Panc1 (cell line): ENCODE data around the gene SEPTIN2. TPM values are rescaled to one million over a fixed set of nuclear protein-coding genes. Genes with fewer than 3 reads are reported as not detected.
A peak's percentile ranks its signal among the peaks of the same experiment; 100 is the strongest.

Experiments
- ATAC-seq: fragments of 200-7000 bp; cut with Tn5 transposase; 2 replicates; pipeline ENCODE4 v1.9.1; 2020; ENCODE audit warnings: mild to moderate bottlenecking, moderate library complexity
- BruUV-seq: library from RNA; stranded (reverse); fragments of 400-500 nt; replicated peaks from 2 replicates; lab custom pipeline; 2021; lab: Mats Ljungman, UMichigan
- CTCF ChIA-PET: fragments of 300-600 bp; sonication (Branson Sonifier 250); formaldehyde crosslinking; loops from one replicate; lab custom pipeline; 2022; ENCODE audit warnings: antibody characterized with exemption; lab: Charles Lee
- POLR2A ChIA-PET: fragments of 300-600 bp; sonication (Branson Sonifier 250); formaldehyde crosslinking; loops from one replicate; lab custom pipeline; 2022; ENCODE audit warnings: antibody characterized with exemption; lab: Charles Lee
- DNase-seq: peaks from one replicate; pipeline ENCODE4 v3.0.0-alpha.2; 2010; ENCODE audit warnings: low read depth, low spot score
- H3K27ac ChIP-seq: 2 replicates; pipeline ENCODE4 v1.5.1; 2011; ENCODE audit warnings: mild to moderate bottlenecking, low read length, inconsistent platforms
- H3K27me3 ChIP-seq: fragments of 200-500 bp; sonication (Bioruptor generic); 2 replicates; pipeline ENCODE4 v1.6.0; 2014; ENCODE audit warnings: low read length, inconsistent platforms; ENCODE audit not compliant: control insufficient read depth, insufficient read depth
- H3K36me3 ChIP-seq: fragments of 200-500 bp; sonication (Bioruptor generic); 2 replicates; pipeline ENCODE4 v1.5.1; 2014; ENCODE audit warnings: inconsistent platforms, mild to moderate bottlenecking, low read length, moderate library complexity; ENCODE audit not compliant: control insufficient read depth, insufficient read depth
- H3K4me1 ChIP-seq: 2 replicates; pipeline ENCODE4 v1.5.1; 2011; ENCODE audit warnings: inconsistent platforms, mild to moderate bottlenecking, low read length, moderate library complexity; ENCODE audit not compliant: control insufficient read depth, insufficient read depth
- H3K4me3 ChIP-seq, 2 experiments: 2 replicates each; pipeline ENCODE4 v1.5.1; 2011 to 2012; ENCODE audit warnings: low read depth in 2 of 2, low read length in 2 of 2, mild to moderate bottlenecking in 2 of 2, inconsistent platforms in 1 of 2, moderate library complexity in 1 of 2
- H3K9me3 ChIP-seq: fragments of 200-500 bp; sonication (Bioruptor generic); 2 replicates; pipeline ENCODE4 v1.5.1; 2014; ENCODE audit warnings: low read depth, mild to moderate bottlenecking, inconsistent platforms, low read length, moderate library complexity; ENCODE audit not compliant: control insufficient read depth, insufficient read depth
- POLR2AphosphoS5 ChIP-seq: IDR thresholded peaks from 2 replicates; pipeline ENCODE4 v1.6.1; 2012; ENCODE audit warnings: mild to moderate bottlenecking, low read depth, low read length, moderate library complexity
- SIN3A ChIP-seq: IDR thresholded peaks from 2 replicates; pipeline ENCODE4 v1.6.1; 2012; ENCODE audit warnings: low read depth, mild to moderate bottlenecking, low read length, moderate library complexity, borderline replicate concordance; ENCODE audit not compliant: insufficient read depth
- TCF7L2 ChIP-seq: IDR thresholded peaks from 2 replicates; pipeline ENCODE4 v1.6.1; 2011; ENCODE audit warnings: mild to moderate bottlenecking, low read depth, low read length, inconsistent platforms
- in situ Hi-C: cut with HindIII; loops from 2 replicates; pipeline ENCODE4 v1.10.0; 2016; ENCODE audit warnings: low sequenced_read_pairs, low pct_unique_long_range_greater_than_20kb
- intact Hi-C: fragments of 100-400 bp; cut with micrococcal nuclease; formaldehyde crosslinking; loops from one replicate; pipeline ENCODE4 v1.10.0; 2022; ENCODE audit not compliant: unreplicated experiment
- total RNA-seq: library from RNA; stranded (reverse); gene quantifications from one replicate; pipeline ENCODE4 v1.2.1, GENCODE V29; 2021; ENCODE audit not compliant: unreplicated experiment
- TF ChIP-seq, protein P1 (sequence below): fragments of 450-650 bp; IDR thresholded peaks from 2 replicates; pipeline ENCODE4 v1.5.1; 2017; ENCODE audit warnings: mild to moderate bottlenecking
- TF ChIP-seq, protein P2 (sequence below), 2 experiments: IDR thresholded peaks; 2 replicates each; pipeline ENCODE4 v1.6.1; 2011 to 2012; ENCODE audit warnings: low read depth in 2 of 2, control low read depth in 1 of 2, low read length in 1 of 2, mild to moderate bottlenecking in 1 of 2, moderate library complexity in 1 of 2; ENCODE audit not compliant: insufficient read depth in 1 of 2

The SEPTIN2 gene
- total RNA-seq, 1 experiment from 2014 or later = 303 TPM

DNA sequence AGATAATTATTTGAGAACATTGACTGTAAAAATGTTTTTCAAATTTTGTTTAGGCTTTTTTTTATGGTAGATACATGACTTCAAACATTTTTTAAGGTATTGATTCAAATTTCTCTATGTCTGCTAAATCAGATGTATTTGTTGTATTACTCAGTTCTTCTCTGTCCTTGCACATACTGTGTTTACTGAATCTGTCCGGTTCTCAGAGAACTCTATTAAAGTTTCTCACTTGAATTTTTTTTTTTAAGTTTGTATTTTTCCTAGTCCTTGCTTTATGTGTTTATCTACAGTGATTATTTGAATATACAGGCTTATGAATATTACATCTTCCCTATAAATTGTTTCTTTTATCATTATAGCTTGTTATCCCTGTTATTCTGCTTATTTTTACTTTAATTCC, 5.3 kb downstream of the SEPTIN2 start:
- ATAC-seq (no peak), DNase-seq (no peak)
- intact Hi-C loops (no loop called here), in situ Hi-C loops (no loop called here)
- no peak overlapping the region for H3K4me3 ChIP-seq
- TF ChIP-seq, protein P1, sequence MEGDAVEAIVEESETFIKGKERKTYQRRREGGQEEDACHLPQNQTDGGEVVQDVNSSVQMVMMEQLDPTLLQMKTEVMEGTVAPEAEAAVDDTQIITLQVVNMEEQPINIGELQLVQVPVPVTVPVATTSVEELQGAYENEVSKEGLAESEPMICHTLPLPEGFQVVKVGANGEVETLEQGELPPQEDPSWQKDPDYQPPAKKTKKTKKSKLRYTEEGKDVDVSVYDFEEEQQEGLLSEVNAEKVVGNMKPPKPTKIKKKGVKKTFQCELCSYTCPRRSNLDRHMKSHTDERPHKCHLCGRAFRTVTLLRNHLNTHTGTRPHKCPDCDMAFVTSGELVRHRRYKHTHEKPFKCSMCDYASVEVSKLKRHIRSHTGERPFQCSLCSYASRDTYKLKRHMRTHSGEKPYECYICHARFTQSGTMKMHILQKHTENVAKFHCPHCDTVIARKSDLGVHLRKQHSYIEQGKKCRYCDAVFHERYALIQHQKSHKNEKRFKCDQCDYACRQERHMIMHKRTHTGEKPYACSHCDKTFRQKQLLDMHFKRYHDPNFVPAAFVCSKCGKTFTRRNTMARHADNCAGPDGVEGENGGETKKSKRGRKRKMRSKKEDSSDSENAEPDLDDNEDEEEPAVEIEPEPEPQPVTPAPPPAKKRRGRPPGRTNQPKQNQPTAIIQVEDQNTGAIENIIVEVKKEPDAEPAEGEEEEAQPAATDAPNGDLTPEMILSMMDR = no peak
- TF ChIP-seq TCF7L2 = no peak
- TF ChIP-seq SIN3A = no peak
- TF ChIP-seq, protein P2, sequence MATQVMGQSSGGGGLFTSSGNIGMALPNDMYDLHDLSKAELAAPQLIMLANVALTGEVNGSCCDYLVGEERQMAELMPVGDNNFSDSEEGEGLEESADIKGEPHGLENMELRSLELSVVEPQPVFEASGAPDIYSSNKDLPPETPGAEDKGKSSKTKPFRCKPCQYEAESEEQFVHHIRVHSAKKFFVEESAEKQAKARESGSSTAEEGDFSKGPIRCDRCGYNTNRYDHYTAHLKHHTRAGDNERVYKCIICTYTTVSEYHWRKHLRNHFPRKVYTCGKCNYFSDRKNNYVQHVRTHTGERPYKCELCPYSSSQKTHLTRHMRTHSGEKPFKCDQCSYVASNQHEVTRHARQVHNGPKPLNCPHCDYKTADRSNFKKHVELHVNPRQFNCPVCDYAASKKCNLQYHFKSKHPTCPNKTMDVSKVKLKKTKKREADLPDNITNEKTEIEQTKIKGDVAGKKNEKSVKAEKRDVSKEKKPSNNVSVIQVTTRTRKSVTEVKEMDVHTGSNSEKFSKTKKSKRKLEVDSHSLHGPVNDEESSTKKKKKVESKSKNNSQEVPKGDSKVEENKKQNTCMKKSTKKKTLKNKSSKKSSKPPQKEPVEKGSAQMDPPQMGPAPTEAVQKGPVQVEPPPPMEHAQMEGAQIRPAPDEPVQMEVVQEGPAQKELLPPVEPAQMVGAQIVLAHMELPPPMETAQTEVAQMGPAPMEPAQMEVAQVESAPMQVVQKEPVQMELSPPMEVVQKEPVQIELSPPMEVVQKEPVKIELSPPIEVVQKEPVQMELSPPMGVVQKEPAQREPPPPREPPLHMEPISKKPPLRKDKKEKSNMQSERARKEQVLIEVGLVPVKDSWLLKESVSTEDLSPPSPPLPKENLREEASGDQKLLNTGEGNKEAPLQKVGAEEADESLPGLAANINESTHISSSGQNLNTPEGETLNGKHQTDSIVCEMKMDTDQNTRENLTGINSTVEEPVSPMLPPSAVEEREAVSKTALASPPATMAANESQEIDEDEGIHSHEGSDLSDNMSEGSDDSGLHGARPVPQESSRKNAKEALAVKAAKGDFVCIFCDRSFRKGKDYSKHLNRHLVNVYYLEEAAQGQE (IDR thresholded peaks at IDR 0.05; ENCODE audit: insufficient read depth in 1 of 2, low read depth in 2 of 2, low read length in 1 of 2) = no peak
- no peaks in the 10 kb centered on the region for H3K27me3 ChIP-seq
- H3K4me1 ChIP-seq = peaks cover 36% of the 10 kb centered on the region
- BruUV-seq = no TSS peak
- H3K9me3 ChIP-seq = no peaks in the 10 kb centered on the region
- peaks cover 16% of the 10 kb centered on the region for H3K36me3 ChIP-seq
- H3K27ac ChIP-seq = no peak overlapping the region
- POLR2A ChIA-PET = interaction anchor here (0.6 kb wide), 1 partner anchor 450 kb away, joined by 3 read pairs; no protein-coding TSS in a partner anchor
- CTCF ChIA-PET = no interaction called here

DNA sequence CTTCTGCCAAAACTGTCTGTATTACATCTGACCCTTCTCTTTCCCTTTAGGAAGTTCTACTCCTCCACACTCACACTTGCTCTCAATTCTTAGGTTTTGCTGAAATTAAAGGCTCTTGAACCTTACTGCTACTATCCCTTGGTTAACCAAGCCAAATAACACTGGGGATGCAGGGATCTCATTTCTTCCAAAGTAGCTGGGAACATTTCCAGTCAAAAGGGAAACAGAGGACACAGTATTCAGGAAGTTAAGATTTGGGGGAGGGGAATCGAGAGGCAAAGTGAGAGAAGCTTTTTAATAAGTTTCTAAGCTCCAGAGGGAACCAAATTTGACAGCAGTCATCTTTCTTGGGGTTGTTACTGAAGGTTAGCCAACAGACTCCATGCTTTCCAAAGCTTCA, 6.2 kb downstream of the SEPTIN2 start:
- no peak overlapping the region for H3K4me3 ChIP-seq
- peaks cover 36% of the 10 kb centered on the region for H3K4me1 ChIP-seq
- H3K27me3 ChIP-seq = no peaks in the 10 kb centered on the region
- H3K27ac ChIP-seq = peak overlapping the region; percentile 46; the same call in 1 of the 2 replicates
- H3K9me3 ChIP-seq = no peaks in the 10 kb centered on the region
- TF ChIP-seq, protein P1 = no peak
- no peak for TF ChIP-seq SIN3A
- no peak for TF ChIP-seq TCF7L2
- TF ChIP-seq POLR2AphosphoS5 = no peak
- TF ChIP-seq, protein P2 (IDR thresholded peaks at IDR 0.05; ENCODE audit: insufficient read depth in 1 of 2, low read depth in 2 of 2, low read length in 1 of 2) = no peak
- CTCF ChIA-PET = no interaction called here
- no peak for ATAC-seq
- in situ Hi-C loops (no loop called here), intact Hi-C loops (no loop called here)
- no peak for DNase-seq
- BruUV-seq = no TSS peak
- H3K36me3 ChIP-seq = peaks cover 15% of the 10 kb centered on the region
- POLR2A ChIA-PET = no interaction called here
